Omental fat pad (tissue), 4 donors: ENCODE measurements around the gene PPP1R10. TPM values are rescaled to one million over a fixed set of nuclear protein-coding genes. Genes with fewer than 3 reads are reported as not detected.

Source experiments
- ATAC-seq: fragments of 150-250 bp; one replicate; pipeline ENCODE4 v1.9.1; 2016; ENCODE audit warnings: mild to moderate bottlenecking, moderate library complexity; ENCODE audit not compliant: low FRiP score
- DNase-seq: peaks from one replicate; pipeline ENCODE4 v3.0.0-alpha.2; 2019; ENCODE audit warnings: low spot score
- CTCF ChIP-seq, 3 donors: fragments of 450-650 bp; IDR thresholded peaks; one replicate each; pipeline ENCODE4 v1.5.1; 2016 to 2017; ENCODE audit warnings: antibody characterized with exemption in 3 of 3, mild to moderate bottlenecking in 3 of 3, moderate library complexity in 2 of 3
- total RNA-seq, 4 donors: library from RNA; depleted of rRNA; stranded (reverse); fragments of >200 nt; gene quantifications; one replicate each; pipeline ENCODE4 v1.1.0, GENCODE V29; 2016

The PPP1R10 gene
- total RNA-seq, 4 donors from 2014 or later, result 26.3 to 89.4 (median 42.0) TPM

- TF ChIP-seq CTCF (IDR thresholded peaks at IDR 0.05), result no peak
- ATAC-seq, result no peak
- DNase-seq, result no peak
These were observed 1.3 kb upstream of the PPP1R10 start for GRCh38 chr6:30618270-30618797.

DNA sequence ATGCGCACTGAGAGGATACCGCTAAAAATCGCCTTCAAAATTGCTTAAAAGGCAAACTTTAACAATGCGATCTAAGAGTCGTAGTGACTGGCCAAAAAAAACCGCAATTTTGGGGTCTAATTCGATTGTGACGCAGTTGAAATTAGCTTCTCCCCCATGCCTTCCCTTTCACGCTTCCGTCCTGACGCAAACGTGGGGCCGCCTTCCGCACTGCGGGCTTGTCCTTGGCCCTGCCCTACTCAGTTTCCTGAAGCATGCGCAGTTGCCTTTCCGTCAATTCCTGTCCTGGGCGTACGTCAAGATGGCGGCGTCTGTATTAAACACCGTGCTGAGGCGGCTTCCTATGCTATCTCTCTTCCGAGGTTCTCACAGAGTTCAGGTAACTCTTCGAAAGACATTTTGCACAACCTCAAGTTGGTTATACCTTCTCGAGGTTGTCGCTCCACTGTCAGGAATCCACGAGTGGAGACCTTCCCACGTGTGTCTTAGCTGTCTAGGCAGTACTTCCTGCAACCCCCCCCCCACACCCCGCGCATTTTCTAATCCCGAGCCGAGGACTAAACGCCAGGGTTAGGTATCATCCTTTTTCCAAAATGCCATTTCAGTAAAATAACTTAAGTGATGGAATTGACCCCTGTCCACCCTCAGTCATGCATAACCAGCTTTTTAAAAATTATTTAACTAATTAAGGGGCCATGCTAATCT lies 674 bp upstream of the PPP1R10 start, which contains the start of gene MRPS18B:
MRPS18B (plus strand) TSS at position 276 of the 705 bp plus-strand sequence; CDS start at position 302, 26 bp downstream.
- no peak for TF ChIP-seq CTCF (IDR thresholded peaks at IDR 0.05)
- ATAC-seq, result peak; percentile 94
- DNase-seq, result peak; percentile 84

- TF ChIP-seq CTCF (IDR thresholded peaks at IDR 0.05), result no peak
- DNase-seq (no peak), ATAC-seq (no peak)
These were observed 859 bp downstream of the PPP1R10 start for GRCh38 chr6:30615958-30616810.

- TF ChIP-seq CTCF (IDR thresholded peaks at IDR 0.05), result no peak
- DNase-seq (no peak), ATAC-seq (no peak)
These were observed 1.7 kb downstream of the PPP1R10 start for GRCh38 chr6:30615219-30615957.

- DNase-seq (no peak), ATAC-seq (peak; percentile 58)
- no peak for TF ChIP-seq CTCF (IDR thresholded peaks at IDR 0.05)
These were observed 2.2 kb downstream of the PPP1R10 start for GRCh38 chr6:30614843-30615218.

DNA sequence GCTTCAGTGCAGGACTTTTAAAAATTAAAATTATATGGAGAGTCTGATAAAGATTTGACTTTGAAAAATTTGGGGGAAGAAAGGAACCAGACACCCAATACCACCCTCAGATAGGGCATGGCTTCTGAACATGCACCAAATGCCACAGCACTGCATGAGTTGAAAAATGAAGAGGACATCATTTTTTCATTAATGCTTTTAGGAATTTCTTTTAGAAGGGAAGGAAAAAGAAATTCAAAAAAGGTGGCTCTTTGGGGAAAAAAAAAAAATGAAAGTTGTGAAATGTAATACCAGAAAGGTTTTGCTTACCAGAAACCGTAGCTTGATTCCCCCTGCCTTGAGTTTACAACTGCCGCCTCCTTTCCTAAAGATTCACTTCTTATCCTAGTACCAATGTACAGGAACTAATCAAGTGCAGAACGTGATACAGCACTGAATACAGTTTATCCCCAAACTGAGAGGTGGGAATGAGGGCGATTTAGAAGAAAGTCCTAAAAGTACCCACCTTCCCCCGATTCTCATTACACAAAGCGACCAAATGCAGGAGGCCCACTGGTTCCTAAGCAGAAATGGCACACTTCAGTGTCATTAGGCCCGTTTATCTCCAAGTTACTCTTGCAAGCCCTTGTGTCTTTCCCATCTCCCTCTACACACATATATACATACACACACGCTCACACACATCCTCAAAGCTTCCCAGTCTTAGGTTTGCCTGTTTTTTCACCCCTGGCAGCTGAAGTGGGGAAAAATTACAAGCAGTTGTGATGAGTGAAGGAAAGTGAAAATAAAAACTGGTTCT lies 2.8 kb downstream of the PPP1R10 start:
- no peak for ATAC-seq
- DNase-seq, result no peak

More for the DNA sequence above, 2.8 kb downstream of the PPP1R10 start:
- TF ChIP-seq CTCF (IDR thresholded peaks at IDR 0.05), result no peak
